ENCODE measurements around the gene C1S. TPM values are rescaled to one million over a fixed set of nuclear protein-coding genes. Genes with fewer than 3 reads are reported as not detected.

C1S gene
- total and polyA plus RNA-seq, 9 of the 15 experiments (the other 6 are each of a cell fraction or from before 2014, with no cell fraction given): 0.08 to 0.84 (median 0.27) TPM

DNA sequence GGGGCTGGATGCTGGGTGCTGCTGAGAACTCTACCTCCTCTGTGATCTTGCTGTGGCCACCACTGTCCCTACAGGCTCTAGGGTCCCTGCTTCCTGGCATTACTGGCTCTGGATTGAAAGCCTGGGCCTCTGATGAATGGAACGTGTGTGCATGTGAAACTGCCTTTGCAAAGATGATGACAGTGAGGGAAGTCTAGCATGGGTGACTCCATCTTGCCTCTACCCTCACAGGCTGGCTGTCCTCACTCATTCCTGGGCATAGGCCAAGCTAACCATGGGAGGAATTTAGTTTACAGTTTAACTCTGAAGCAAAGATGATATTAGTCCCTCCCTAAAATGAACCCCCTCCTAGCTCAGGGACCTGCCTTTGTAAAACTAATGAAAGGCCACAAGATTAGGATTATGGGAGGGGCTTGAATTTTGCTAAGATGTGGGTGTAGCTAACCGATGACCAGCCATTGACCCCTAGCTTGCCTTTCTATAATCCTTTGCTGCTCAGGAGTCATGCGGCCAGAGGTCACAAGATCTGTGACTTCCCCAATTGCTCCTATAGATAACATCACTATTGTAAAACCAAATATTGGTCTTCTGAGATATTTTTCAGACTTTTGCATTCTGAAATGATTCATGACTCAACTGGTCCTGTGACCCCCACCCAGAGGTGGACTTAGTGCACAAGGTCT lies 2.2 kb upstream of the C1S start (continued):
- TF ChIP-seq XRCC5 (IDR thresholded peaks at IDR 0.05; ENCODE audit: low read depth, low read length) (no peak), KAT8 (IDR thresholded peaks at IDR 0.05; ENCODE audit: low read depth) (no peak), ZNF3 (CRISPR knock-in tag; IDR thresholded peaks at IDR 0.05) (no peak), TAF1 (IDR thresholded peaks at IDR 0.05; ENCODE audit: control insufficient read depth, extremely low read depth, insufficient read depth, low read length, severe bottlenecking) (no peak), HMG20A (CRISPR knock-in tag; conservative IDR thresholded peaks at IDR 0.05) (no peak), NBN (IDR thresholded peaks at IDR 0.05; ENCODE audit: low read depth) (no peak), MED1 (CRISPR knock-in tag; IDR thresholded peaks at IDR 0.05; ENCODE audit: borderline replicate concordance) (no peak), ZFP36 (IDR thresholded peaks at IDR 0.05; ENCODE audit: low read depth, low read length, partially characterized antibody) (no peak), MTA2 (IDR thresholded peaks at IDR 0.05; ENCODE audit: low read depth) (no peak), SMAD3 (CRISPR knock-in tag; conservative IDR thresholded peaks at IDR 0.05) (peak; percentile 91), HNRNPLL (IDR thresholded peaks at IDR 0.05; ENCODE audit: low read depth, low read length, poor library complexity, severe bottlenecking) (no peak), ZNF316 (IDR thresholded peaks at IDR 0.05) (no peak), TRIM28 (IDR thresholded peaks at IDR 0.05) (no peak), LEF1 (IDR thresholded peaks at IDR 0.05) (no peak), NUFIP1 (IDR thresholded peaks at IDR 0.05; ENCODE audit: partially characterized antibody) (no peak), CBX2 (IDR thresholded peaks at IDR 0.05; ENCODE audit: insufficient read depth, low read length, poor library complexity, severe bottlenecking) (no peak), ZNF766 (CRISPR knock-in tag; conservative IDR thresholded peaks at IDR 0.05) (peak; percentile 72; the same call in 1 of the 2 replicates), RCOR1 (IDR thresholded peaks at IDR 0.05; ENCODE audit: borderline replicate concordance in 1 of 2, low read depth in 2 of 2, low read length in 2 of 2) (no peak), ZC3H11A (IDR thresholded peaks at IDR 0.05; ENCODE audit: low read depth, low read length) (no peak)
- TF ChIP-seq, protein P1, sequence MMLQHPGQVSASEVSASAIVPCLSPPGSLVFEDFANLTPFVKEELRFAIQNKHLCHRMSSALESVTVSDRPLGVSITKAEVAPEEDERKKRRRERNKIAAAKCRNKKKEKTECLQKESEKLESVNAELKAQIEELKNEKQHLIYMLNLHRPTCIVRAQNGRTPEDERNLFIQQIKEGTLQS (IDR thresholded peaks at IDR 0.05): no peak
- TF ChIP-seq, protein P1 (CRISPR knock-in tag; conservative IDR thresholded peaks at IDR 0.05): no peak
- TF ChIP-seq, protein P2, sequence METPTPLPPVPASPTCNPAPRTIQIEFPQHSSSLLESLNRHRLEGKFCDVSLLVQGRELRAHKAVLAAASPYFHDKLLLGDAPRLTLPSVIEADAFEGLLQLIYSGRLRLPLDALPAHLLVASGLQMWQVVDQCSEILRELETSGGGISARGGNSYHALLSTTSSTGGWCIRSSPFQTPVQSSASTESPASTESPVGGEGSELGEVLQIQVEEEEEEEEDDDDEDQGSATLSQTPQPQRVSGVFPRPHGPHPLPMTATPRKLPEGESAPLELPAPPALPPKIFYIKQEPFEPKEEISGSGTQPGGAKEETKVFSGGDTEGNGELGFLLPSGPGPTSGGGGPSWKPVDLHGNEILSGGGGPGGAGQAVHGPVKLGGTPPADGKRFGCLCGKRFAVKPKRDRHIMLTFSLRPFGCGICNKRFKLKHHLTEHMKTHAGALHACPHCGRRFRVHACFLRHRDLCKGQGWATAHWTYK (CRISPR knock-in tag; IDR thresholded peaks at IDR 0.05): peak; percentile 95
- TF ChIP-seq, protein P3, sequence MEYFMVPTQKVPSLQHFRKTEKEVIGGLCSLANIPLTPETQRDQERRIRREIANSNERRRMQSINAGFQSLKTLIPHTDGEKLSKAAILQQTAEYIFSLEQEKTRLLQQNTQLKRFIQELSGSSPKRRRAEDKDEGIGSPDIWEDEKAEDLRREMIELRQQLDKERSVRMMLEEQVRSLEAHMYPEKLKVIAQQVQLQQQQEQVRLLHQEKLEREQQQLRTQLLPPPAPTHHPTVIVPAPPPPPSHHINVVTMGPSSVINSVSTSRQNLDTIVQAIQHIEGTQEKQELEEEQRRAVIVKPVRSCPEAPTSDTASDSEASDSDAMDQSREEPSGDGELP (CRISPR knock-in tag; IDR thresholded peaks at IDR 0.05; ENCODE audit: borderline replicate concordance): no peak
- TF ChIP-seq, protein P4, sequence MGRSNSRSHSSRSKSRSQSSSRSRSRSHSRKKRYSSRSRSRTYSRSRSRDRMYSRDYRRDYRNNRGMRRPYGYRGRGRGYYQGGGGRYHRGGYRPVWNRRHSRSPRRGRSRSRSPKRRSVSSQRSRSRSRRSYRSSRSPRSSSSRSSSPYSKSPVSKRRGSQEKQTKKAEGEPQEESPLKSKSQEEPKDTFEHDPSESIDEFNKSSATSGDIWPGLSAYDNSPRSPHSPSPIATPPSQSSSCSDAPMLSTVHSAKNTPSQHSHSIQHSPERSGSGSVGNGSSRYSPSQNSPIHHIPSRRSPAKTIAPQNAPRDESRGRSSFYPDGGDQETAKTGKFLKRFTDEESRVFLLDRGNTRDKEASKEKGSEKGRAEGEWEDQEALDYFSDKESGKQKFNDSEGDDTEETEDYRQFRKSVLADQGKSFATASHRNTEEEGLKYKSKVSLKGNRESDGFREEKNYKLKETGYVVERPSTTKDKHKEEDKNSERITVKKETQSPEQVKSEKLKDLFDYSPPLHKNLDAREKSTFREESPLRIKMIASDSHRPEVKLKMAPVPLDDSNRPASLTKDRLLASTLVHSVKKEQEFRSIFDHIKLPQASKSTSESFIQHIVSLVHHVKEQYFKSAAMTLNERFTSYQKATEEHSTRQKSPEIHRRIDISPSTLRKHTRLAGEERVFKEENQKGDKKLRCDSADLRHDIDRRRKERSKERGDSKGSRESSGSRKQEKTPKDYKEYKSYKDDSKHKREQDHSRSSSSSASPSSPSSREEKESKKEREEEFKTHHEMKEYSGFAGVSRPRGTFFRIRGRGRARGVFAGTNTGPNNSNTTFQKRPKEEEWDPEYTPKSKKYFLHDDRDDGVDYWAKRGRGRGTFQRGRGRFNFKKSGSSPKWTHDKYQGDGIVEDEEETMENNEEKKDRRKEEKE (IDR thresholded peaks at IDR 0.05; ENCODE audit: borderline replicate concordance in 1 of 2, control insufficient read depth in 1 of 2, low read depth in 2 of 2, low read length in 1 of 2): no peak

All from K562 (cell line).